Stromal cell of bone marrow (primary cell): Measurements from ENCODE around the gene UBIAD1.

Experiments
- DNase-seq: peaks from one replicate; pipeline ENCODE4 v3.0.0-alpha.2; 2012; ENCODE audit warnings: low read depth

The UBIAD1 gene

GRCh38 chr1:11311816-11312755, 39.1 kb downstream of the UBIAD1 start:
- no peak for DNase-seq

GRCh38 chr1:11314959-11315358, 42.0 kb downstream of the UBIAD1 start:
- peak; percentile 12 for DNase-seq

- peak; percentile 81 for DNase-seq
These were observed 43.7 kb downstream of the UBIAD1 start for GRCh38 chr1:11316701-11317100.

GRCh38 chr1:11318982-11319381, 46.0 kb downstream of the UBIAD1 start:
- no peak for DNase-seq

GRCh38 chr1:11320153-11320936, 47.3 kb downstream of the UBIAD1 start:
- DNase-seq: no peak

- no peak for DNase-seq
These were observed 48.9 kb downstream of the UBIAD1 start for GRCh38 chr1:11321656-11322491.

GRCh38 chr1:11324567-11325165, 51.7 kb downstream of the UBIAD1 start:
- no peak for DNase-seq

GRCh38 chr1:11326070-11326469, 53.1 kb downstream of the UBIAD1 start:
- DNase-seq: no peak

- DNase-seq: no peak
These were observed 55.4 kb downstream of the UBIAD1 start for GRCh38 chr1:11328444-11328843.

- DNase-seq: no peak
These were observed 57.4 kb downstream of the UBIAD1 start for GRCh38 chr1:11330411-11330810.

- peak; percentile 3 for DNase-seq
These were observed 58.3 kb downstream of the UBIAD1 start for GRCh38 chr1:11331036-11331944.

- DNase-seq: no peak
These were observed 59.0 kb downstream of the UBIAD1 start for GRCh38 chr1:11331945-11332546.

GRCh38 chr1:11333631-11334030, 60.6 kb downstream of the UBIAD1 start:
- no peak for DNase-seq

- no peak for DNase-seq
These were observed 61.3 kb downstream of the UBIAD1 start for GRCh38 chr1:11334261-11334804.

- DNase-seq: no peak
These were observed 61.8 kb downstream of the UBIAD1 start for GRCh38 chr1:11334821-11335220.

GRCh38 chr1:11335417-11336056, 62.5 kb downstream of the UBIAD1 start:
- DNase-seq: no peak

- no peak for DNase-seq
These were observed 64.6 kb downstream of the UBIAD1 start for GRCh38 chr1:11337580-11338073.
